ENCODE results near the gene CISH.

CISH gene

GRCh38 chr3:50568947-50569749 is 42.4 kb downstream of the CISH start, which contains the start of gene HEMK1:
HEMK1 (plus strand) TSS chr3:50569522; CDS start chr3:50571105, 1,583 bp downstream.
- peak; percentile 80 for DNase-seq

DNA sequence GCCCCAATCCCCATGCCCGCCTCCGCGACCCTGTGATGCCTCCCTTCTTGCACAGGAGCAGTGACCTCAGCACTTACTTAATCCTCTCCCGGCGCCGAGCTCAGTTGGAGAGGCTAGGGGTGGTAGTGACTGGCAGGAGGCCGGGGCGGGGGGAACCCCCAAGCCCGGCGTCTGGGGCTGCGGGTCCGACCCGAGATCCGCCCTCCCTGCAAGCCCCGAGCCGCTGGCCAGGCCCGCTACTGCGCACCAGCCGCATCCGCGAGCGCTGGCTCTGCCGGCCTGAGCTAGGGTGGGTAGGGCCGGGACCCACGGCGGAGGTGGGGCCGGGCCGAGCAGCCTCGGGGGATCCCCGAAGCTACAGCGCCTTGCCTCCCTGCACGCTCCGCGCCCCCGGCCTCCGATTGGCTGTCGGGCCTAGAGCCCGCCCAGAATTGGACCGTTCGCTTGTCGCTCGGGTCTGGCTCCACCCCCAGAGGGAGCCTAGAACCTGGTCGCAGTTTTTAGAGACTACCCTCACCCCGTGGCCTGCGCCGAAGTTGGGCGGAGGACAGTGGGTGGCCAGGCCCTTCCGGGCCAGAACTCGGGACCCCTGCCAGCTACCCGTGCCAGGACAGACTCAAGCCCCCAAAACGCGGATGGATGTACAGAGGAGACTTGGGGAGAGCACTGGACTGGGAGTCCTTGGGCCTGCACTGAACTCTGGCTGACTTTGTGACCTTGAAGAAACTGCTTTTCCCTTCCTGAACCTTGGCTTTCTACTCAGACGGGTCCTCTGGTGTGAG is 44.0 kb downstream of the CISH start, which contains the start of gene C3orf18:
TSS of gene C3orf18 (minus strand) at position 362 of the 782 bp plus-strand sequence. CDS start 2,048 bp downstream, outside the sequence.
- peak; percentile 74 for DNase-seq

DNA sequence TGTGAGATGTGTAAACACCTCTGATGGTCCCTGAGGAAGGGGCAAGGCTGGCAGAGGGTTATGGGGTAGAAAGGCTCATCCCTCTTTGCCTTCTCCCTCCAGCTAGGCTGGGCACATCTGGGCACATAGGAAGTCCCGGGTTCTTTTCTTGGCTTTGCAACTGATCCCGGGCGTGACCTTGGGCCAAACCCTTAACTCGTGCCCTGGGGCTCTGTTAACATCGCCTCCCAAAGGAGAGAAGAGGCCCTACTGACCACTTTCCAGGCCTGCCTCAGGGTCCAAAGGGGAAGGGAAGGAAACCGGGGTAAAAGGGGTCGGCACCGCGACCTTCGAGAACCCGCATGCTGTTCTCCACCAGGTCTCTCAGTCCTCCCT is 44.6 kb downstream of the CISH start:
- no peak for DNase-seq

GRCh38 chr3:50564321-50564720 is 47.3 kb downstream of the CISH start:
- no peak for DNase-seq

GRCh38 chr3:50563867-50564266 is 47.7 kb downstream of the CISH start:
- no peak for DNase-seq

DNA sequence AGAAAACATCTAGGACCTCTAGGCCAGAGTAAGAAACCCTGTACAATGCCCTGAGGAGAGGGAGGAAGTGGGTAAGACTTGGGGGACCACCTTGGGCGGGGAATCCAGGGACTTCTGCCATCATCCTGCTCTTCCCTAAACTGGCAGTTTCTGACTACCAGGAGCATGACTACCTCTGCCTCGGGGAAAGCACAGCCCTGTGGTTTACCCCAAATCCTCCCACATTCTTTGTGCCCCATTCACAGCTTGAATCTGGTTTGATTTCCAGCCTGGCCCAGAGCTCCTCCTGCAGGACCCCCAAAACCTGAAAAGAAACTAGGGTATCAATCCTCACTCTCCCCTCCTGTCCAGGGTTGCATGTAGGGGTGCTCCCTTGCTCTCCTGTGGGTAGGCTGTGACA is 48.7 kb downstream of the CISH start:
- DNase-seq = no peak

GRCh38 chr3:50559702-50560101 is 51.9 kb downstream of the CISH start:
- no peak for DNase-seq

- no peak for DNase-seq
Observed at GRCh38 chr3:50557915-50558314, 53.7 kb downstream of the CISH start.

DNA sequence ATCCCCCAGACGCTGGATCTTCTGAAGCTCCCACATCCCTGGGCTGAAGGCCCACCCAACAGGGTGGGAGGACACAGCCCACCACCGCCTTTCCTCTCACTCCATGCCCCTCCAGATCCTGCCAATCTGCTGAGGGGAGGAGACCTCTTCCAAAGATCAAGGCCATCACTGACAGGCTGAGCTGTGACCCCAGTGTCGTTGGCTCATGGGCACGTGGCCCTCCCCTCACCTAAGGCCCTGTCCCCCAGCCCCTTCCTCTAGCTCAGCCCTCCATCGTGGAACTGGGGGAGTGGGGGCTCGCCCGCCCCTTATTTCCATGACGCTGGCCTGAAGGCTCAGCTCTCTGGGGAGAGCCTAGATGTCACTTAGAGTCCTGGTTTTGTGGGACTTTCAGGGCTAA is 54.5 kb downstream of the CISH start:
- DNase-seq = no peak

Measured in NCI-H1092 treated with DMSO at 0.1 percent for 48 hours (cell line).